ENCODE results near the gene YWHAG.
"Not testable (repeated sequence)": the region's sequence is repeated elsewhere in the genome, so short reads cannot be mapped to it uniquely, and the experiment has no call there.

The YWHAG gene

GRCh38 chr7:76294344-76295024 is 64.3 kb downstream of the YWHAG start:
- no peak for DNase-seq (ENCODE audit: low read depth in 2 of 2)

- DNase-seq (ENCODE audit: low read depth in 2 of 2), result no peak
These were observed 65.3 kb downstream of the YWHAG start for GRCh38 chr7:76293407-76293901.

DNA sequence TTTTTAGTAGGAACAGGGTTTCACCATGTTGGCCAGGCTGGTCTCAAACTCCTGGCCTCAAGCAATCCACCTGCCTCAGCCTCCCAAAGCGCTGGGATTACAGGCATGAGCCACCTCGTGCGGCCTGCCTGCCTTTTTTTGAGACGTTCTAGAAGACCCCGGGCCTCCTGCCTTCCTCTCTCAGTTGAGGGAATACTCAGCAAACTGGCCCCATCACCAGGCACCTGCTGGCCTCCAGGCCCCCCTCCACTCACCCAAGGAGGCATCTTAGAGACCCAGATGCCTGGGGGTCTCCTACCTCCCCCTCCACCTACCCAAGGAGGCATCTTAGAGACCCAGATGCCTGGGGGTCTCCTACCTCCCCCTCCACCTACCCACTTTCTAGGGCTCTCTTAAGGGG is 65.9 kb downstream of the YWHAG start:
- DNase-seq (ENCODE audit: low read depth in 2 of 2), result not testable (repeated sequence)

DNA sequence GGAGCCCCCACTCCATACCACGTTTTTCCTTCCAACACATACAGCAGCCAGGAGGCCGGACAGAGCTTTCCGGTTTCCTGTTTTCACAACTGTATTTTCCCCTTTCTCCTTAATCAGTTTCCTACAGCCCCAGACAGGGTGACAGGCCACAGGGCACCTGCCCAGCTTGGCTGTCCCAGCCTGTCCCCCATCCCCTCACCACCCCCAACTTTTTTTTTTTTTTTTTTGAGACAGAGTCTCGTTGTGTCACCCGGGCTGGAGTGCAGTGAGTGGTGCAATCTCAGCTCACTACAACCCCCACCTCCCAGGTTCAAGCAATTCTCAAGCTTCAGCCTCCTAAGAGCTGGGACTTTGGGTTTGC is 66.6 kb downstream of the YWHAG start:
- DNase-seq (ENCODE audit: low read depth in 2 of 2), result no peak

GRCh38 chr7:76291351-76292212 is 67.2 kb downstream of the YWHAG start:
- peak; percentile 75 to 87 for DNase-seq (ENCODE audit: low read depth in 2 of 2)

DNA sequence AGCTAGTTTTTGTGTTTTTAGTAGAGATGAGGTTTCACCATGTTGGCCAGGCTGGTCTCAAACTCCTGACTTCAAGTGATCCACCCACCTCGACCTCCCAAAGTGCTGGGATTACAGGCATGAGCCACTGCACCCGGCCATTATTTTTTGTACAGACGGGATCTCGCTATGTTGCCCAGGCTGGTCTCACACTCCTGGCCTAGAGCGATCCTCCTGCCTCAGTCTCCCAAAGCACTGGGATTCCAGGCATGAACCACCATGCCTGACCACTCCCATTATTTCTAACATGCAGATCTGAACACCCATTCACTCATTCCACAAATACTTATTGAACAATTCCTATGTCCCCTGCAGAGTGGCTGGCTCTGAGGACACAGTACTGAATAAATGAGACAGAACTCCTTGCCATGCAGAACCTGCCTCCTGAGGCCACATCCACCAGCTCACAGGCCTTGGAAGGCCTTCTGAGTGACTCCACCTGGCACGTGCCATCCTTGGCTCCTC is 67.9 kb downstream of the YWHAG start:
- DNase-seq (ENCODE audit: low read depth in 2 of 2), result not testable (repeated sequence)

- DNase-seq (ENCODE audit: low read depth in 2 of 2), result no peak
These were observed 71.9 kb downstream of the YWHAG start for GRCh38 chr7:76286842-76287403.

DNA sequence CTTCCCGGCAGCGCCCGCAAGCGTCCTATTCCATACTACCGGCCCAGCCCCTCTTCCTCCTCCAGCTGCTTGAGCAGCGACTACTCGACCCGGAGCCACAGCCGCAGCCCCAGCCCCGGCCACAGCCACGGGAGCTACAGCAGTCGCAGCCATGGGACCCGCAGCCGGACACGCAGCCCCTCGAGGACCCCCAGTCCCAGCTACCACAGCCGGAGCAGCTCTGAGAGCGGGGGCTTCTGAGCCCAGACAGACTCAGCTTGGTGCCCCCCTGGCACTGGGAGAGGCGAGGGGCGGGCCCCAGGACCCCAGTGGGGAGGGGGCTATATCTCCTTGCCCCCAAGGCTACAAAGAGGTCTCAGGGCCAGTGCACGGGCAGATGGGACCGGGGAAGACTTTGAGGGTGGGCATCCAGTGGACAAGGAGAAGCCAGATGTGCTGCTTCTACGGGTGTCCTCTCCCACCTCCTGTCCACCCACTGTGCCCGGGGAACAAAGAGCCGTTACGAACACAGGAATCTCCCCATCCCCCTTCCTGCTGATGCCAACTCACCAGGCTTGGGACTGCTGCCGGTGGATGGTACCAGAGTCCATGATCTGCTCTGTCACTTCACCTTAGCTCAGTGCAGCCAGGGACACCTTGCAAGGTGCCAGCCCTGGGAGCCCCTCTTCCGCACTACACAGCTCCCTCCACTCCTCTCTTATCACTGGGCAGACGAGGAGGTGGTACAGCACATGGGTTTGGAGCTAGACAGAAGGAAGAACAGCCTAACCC is 73.0 kb downstream of the YWHAG start:
- no peak for DNase-seq (ENCODE audit: low read depth in 2 of 2)

DNA sequence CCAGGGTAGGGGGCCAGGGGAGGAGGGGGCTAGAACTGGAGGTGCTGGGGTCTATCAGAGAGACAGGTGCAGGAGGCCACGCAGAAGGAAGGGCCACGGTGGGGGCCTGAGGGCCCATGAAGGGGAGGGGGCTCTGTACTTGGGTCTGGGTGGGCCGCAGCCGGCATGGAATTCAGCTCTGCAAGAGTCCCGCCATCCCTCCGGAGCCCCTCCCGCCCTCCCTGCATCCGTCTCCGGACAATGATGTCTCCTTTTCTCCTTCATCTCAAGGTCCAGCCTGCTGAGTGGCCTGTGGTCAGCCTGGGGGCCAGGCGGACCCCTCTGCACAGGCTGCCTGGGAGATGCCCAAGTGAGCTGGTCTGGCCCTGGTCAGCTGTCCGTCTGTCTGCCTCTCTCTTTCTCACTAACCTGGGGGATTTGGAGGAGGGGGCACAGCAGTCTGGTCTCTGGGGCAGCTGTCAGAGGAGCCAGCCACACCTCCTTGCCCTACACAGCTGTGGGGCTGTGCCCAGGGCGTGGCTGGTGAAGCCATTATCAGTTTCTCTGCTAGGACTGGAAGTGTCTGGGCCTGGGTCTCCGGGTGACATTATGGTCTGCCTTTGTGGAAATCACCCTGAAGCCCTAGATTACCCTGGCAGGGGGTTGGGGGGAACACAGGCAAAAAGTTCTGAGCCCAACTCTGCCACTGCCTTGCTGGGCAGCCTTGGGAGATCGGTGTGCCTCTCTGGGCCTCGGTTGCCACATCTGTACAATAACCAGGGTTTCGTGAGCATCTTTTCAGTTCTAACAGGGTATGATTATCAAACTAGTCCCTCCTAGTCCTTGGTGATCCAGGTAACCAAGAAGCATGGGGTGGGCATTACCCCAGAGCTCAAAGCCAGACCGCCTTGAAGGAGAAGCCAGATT is 75.3 kb downstream of the YWHAG start:
- DNase-seq (ENCODE audit: low read depth in 2 of 2), result no peak

DNA sequence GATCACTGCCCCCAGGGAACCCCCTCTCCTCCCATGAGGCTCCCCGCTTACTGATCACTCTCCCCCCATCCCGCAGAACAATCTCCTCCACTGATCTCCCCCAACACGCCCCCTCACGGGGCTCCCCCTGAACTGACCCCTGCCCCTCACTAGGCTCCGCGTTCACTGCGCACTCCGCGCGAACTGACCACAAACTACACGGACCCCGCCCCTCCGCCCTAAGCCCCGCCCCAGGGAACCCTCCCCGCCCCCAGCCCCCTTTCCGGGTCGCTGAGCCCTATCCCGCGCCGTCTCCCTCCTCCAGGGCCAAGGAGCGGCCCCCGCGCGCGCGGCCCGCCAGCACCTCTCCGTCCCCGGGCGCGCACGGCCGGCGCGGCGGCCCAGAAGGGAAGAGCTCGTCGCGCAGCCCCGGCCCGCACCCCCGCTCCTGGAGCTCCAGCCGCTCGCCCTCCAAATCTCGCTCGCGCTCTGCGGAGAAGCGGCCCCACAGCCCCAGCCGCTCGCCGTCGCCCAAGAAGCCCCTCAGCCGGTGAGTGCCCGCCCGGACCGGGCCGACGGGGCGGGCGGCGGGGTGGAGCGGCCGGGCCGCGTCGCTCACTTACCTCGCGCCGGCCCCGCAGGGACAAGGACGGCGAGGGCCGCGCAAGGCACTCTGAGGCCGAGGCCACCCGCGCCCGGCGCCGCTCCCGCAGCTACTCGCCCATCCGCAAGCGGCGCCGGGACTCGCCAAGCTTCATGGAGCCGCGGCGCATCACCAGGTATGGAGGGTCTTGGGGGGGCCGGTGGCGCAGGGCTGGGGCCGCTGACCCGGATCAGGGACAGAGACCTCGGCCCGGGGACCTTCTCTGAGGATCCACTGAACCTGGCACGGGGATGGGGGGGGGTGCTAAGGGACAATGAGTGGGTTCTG is 76.2 kb downstream of the YWHAG start:
- DNase-seq (ENCODE audit: low read depth in 2 of 2), result no peak

GRCh38 chr7:76281706-76282343 is 77.0 kb downstream of the YWHAG start:
- no peak for DNase-seq (ENCODE audit: low read depth in 2 of 2)

- no peak for DNase-seq (ENCODE audit: low read depth in 2 of 2)
These were observed 77.6 kb downstream of the YWHAG start for GRCh38 chr7:76281006-76281705.

DNA sequence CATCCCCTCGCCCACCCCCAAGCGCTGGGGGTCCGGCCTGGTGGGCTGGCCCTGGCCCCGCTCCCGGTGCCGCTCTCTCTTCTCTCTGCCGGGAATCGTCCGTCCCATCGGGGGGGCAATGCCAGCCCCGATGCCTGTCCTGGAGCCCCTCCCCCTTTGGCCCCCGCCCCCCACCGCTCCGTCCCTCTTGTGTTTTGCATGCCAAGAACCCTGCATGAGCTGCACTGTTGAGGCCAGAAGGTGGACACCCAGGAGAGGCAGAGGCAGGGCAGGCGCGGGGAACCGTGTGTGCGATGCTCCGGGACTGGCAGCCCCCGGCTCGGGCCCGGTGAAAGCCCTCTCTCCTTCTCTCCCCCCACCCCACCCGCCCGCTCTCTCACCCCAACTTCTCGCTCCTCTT is 78.4 kb downstream of the YWHAG start:
- no peak for DNase-seq (ENCODE audit: low read depth in 2 of 2)

DNA sequence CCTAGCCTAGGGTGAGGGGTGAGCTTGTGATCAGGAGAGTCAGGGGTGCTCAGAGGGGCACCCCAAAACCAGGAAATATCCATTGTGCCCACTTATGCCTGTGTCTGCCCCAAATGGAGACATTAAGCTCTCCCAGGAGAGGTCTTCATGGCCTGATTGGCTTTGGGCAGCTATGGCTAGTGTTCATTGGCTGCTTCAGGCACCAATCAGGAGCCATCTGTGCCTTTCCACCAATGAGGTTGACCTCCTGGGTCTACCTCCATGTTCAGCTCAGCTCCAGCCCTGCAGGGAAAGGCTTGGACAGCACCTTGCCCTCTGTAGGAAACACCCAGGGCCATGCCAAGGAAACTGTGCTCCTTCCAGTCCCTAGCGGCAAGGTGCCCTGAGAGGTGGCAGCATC is 80.3 kb downstream of the YWHAG start:
- DNase-seq (ENCODE audit: low read depth in 2 of 2), result no peak
